Chondrocyte (in vitro differentiated cells): Measurements from ENCODE around the gene MIGA1. TPM values are rescaled to one million over a fixed set of nuclear protein-coding genes. Genes with fewer than 3 reads are reported as not detected.

Experiments
- DNase-seq: peaks from one replicate; pipeline ENCODE4 v3.0.0; 2021; ENCODE audit warnings: mixed read lengths, low spot score
- H3K27ac Mint-ChIP-seq: one replicate; pipeline ENCODE4 v1.8.0; 2021; ENCODE audit warnings: mild to moderate bottlenecking, moderate library complexity, mixed read lengths; ENCODE audit not compliant: unreplicated experiment
- H3K27me3 Mint-ChIP-seq: 2 replicates; pipeline ENCODE4 v1.8.0; 2021; ENCODE audit warnings: low read depth, mixed read lengths
- H3K36me3 Mint-ChIP-seq: 2 replicates; pipeline ENCODE4 v1.8.0; 2021; ENCODE audit warnings: low read depth, mixed read lengths
- H3K4me1 Mint-ChIP-seq: 2 replicates; pipeline ENCODE4 v1.8.0; 2021; ENCODE audit warnings: low read depth, mild to moderate bottlenecking, mixed read lengths
- H3K4me3 Mint-ChIP-seq: one replicate; pipeline ENCODE4 v1.8.0; 2021; ENCODE audit warnings: mild to moderate bottlenecking, moderate library complexity, mixed read lengths; ENCODE audit not compliant: unreplicated experiment
- H3K9me3 Mint-ChIP-seq: 2 replicates; pipeline ENCODE4 v1.8.0; 2021; ENCODE audit warnings: low read depth, mixed read lengths
- total RNA-seq: library from RNA; stranded (reverse); gene quantifications from 3 replicates; pipeline ENCODE4 v1.2.1, GENCODE V29; 2021
- TF ChIP-seq, protein P1 (sequence below): fragments of 200-600 bp; sonication (generic); IDR thresholded peaks from 2 replicates; pipeline ENCODE4 v1.5.0; 2021; ENCODE audit warnings: antibody characterized with exemption, mild to moderate bottlenecking, moderate library complexity

MIGA1 gene
- total RNA-seq, 1 donor from 2014 or later: 18.6 TPM

DNA sequence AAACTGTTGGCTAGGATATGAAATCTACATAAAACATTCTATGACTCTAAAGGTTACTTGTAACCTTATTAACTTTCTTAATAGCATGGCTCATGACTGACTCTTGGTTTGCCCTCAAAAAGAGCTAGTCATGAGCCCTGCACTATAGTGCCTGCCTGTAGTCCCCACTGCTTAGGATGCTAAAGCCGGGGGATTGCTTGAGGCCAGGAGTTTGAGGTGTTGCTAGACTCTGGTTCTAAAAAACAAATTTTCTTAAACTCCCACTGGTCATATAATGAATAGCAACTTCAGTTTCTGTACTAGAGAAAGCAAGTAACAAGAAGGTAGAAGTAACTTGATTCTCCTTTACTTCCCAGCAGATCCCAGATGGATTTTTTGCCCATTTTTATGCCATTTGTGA is 93.2 kb downstream of the MIGA1 start:
- no peak overlapping the region for H3K4me3 Mint-ChIP-seq
- H3K27me3 Mint-ChIP-seq: no peaks in the 10 kb centered on the region
- peaks cover 31% of the 10 kb centered on the region for H3K4me1 Mint-ChIP-seq
- no peak for DNase-seq
- no peaks in the 10 kb centered on the region for H3K36me3 Mint-ChIP-seq
- no peak overlapping the region for H3K27ac Mint-ChIP-seq
- TF ChIP-seq, protein P1, sequence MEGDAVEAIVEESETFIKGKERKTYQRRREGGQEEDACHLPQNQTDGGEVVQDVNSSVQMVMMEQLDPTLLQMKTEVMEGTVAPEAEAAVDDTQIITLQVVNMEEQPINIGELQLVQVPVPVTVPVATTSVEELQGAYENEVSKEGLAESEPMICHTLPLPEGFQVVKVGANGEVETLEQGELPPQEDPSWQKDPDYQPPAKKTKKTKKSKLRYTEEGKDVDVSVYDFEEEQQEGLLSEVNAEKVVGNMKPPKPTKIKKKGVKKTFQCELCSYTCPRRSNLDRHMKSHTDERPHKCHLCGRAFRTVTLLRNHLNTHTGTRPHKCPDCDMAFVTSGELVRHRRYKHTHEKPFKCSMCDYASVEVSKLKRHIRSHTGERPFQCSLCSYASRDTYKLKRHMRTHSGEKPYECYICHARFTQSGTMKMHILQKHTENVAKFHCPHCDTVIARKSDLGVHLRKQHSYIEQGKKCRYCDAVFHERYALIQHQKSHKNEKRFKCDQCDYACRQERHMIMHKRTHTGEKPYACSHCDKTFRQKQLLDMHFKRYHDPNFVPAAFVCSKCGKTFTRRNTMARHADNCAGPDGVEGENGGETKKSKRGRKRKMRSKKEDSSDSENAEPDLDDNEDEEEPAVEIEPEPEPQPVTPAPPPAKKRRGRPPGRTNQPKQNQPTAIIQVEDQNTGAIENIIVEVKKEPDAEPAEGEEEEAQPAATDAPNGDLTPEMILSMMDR: peak; percentile 39
- no peaks in the 10 kb centered on the region for H3K9me3 Mint-ChIP-seq

DNA sequence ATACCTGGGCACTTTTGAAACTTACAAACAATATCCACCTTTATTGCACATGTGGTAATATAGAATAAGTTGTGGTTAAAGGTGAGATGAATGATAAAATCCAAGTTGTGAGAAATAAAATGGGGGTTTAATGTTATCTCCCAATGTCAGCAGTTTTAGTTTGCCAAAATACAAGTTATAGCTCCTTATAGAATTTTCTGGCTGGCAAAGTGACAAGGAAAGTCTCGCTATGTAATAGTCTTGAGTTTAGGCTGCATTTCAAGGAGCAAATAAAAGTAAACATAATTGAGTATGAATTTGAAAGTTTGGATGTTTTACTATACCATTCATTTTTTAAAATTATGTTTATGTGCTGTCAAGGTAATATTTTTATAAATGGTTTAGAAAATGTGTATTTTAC is 94.0 kb downstream of the MIGA1 start:
- Mint-ChIP-seq H3K4me1 (peaks cover 28% of the 10 kb centered on the region), H3K36me3 (no peaks in the 10 kb centered on the region), H3K27ac (no peak overlapping the region), H3K4me3 (no peak overlapping the region), H3K9me3 (no peaks in the 10 kb centered on the region), H3K27me3 (no peaks in the 10 kb centered on the region)
- TF ChIP-seq, protein P1: no peak
- no peak for DNase-seq

DNA sequence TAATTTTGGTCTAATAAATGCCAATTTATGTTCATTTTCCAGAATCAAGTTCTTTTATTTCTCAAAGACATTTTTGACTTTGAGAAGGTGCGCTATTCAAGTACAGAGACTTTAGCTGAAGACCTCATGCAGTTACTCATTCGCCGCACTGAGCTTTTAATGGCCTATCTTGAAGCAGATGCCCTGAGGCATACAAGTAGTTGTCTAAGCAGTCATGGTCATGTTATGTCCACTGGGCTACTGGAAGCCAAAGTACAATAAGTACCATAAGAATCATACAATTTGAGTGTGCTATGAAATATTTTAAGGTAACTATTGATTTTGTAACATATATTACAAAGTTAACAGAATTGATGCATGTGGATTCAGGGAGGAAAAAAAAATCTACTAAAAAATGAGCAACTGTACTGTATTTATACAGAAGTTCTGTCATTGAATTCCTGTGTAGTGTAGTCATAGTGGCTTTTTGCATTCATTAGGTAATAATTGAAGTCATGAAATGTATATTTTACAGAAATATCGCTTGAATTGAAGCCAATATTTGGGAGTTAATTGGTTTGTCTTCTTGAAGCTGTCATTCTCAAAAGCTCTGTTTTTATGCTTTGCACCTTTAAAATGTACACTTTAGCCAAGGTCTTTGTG is 95.5 kb downstream of the MIGA1 start:
- H3K9me3 Mint-ChIP-seq: no peaks in the 10 kb centered on the region
- H3K4me3 Mint-ChIP-seq: no peak overlapping the region
- DNase-seq: no peak
- peaks cover 23% of the 10 kb centered on the region for H3K4me1 Mint-ChIP-seq
- TF ChIP-seq, protein P1: no peak
- peak overlapping the region; percentile 75 for H3K27ac Mint-ChIP-seq
- H3K36me3 Mint-ChIP-seq: no peaks in the 10 kb centered on the region
- H3K27me3 Mint-ChIP-seq: no peaks in the 10 kb centered on the region

DNA sequence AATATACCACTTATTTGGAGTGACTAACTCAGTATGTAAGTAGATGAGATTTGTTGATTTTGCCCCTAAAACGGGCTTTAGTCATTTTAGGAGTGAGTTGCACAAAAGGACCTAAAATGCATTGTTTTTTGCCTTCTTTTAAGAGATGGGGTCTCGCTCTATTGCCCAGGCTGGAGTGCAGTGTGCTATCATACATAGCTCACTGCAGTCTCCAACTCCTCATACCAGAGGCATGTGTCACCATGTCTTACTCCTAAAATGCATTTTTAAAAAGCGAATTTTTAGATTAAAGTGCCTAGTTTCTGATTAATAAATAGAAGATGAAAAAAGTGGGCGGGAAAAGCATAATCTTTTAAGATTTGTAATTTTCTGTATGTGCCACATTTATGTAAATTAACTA is 97.4 kb downstream of the MIGA1 start:
- Mint-ChIP-seq H3K4me1 (peaks cover 27% of the 10 kb centered on the region), H3K27me3 (no peaks in the 10 kb centered on the region), H3K9me3 (no peaks in the 10 kb centered on the region), H3K27ac (no peak overlapping the region), H3K4me3 (no peak overlapping the region), H3K36me3 (no peaks in the 10 kb centered on the region)
- DNase-seq: no peak
- TF ChIP-seq, protein P1: no peak

DNA sequence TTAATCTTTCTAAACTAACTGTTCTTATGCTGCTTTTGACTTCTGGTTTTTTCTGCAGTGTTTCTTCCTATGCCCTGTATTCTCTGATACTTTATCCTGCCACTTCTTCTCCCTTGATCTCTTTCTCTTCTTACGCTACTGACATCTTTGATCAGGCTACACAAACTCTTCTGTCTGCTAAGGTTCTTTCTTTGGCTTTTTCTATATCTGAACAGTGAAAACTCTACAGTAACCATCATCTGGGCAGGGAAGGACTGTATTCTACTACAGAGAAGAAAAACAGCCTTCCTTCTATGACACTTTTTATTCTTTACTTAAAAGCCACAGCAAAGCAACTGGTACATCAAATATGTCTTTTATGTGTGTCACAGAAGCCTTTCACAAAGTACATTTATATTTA is 101.6 kb downstream of the MIGA1 start:
- H3K27ac Mint-ChIP-seq: no peak overlapping the region

More for the DNA sequence above, 101.6 kb downstream of the MIGA1 start:
- Mint-ChIP-seq H3K36me3 (no peaks in the 10 kb centered on the region), H3K9me3 (no peaks in the 10 kb centered on the region), H3K4me3 (no peak overlapping the region), H3K27me3 (no peaks in the 10 kb centered on the region), H3K4me1 (peaks cover 18% of the 10 kb centered on the region)
- TF ChIP-seq, protein P1: no peak
- DNase-seq: no peak
